CD4-positive, alpha-beta T cell treated with Interleukin-6 for 4 hours (primary cell): ENCODE results near the gene TTC14.

Source experiments
- DNase-seq: peaks from one replicate; pipeline ENCODE4 v3.0.0-alpha.2; 2020; ENCODE audit warnings: mixed read lengths

Gene TTC14

GRCh38 chr3:180640987-180641386, 39.0 kb downstream of the TTC14 start:
- no peak for DNase-seq

DNA sequence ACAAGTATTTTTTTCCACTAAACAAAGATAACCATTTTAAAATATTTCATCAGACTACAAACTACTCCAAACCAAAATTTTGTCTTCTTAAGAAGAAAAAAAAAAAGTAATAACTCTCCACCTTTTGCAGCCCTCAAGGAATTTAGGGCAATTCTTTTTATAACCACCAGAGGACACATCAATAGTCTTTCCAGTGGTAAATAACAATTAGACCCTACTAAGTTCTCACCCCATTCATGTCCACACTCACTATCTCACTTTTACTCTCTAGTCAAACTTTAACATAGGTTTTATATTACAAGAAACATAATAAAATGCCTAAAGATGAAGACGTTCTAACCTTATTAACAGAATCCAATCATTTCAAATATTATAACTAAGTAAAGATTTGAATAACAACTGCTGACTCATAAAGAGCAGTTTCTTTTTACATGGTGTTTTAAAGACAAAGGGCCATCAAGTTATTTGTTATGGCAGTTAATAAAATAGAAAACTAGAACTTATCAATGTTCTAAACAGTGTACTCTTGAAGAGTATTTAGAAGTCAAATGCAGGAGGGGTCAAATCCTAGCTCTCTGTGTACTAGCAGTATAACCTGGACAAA, 44.3 kb downstream of the TTC14 start:
- no peak for DNase-seq

GRCh38 chr3:180656406-180656805, 54.4 kb downstream of the TTC14 start:
- no peak for DNase-seq

- DNase-seq = no peak
Measured at GRCh38 chr3:180657094-180657493, 55.1 kb downstream of the TTC14 start.
